NCI-H2196 (cell line): ENCODE data around the gene MRC2.
"Not testable (repeated sequence)": the region's sequence is repeated elsewhere in the genome, so short reads cannot be mapped to it uniquely, and the experiment has no call there.

Source experiments
- DNase-seq: peaks from one replicate; lab custom pipeline; 2025; ENCODE audit not compliant: unreplicated experiment; lab: John Stamatoyannopoulos, UW

Gene MRC2

DNA sequence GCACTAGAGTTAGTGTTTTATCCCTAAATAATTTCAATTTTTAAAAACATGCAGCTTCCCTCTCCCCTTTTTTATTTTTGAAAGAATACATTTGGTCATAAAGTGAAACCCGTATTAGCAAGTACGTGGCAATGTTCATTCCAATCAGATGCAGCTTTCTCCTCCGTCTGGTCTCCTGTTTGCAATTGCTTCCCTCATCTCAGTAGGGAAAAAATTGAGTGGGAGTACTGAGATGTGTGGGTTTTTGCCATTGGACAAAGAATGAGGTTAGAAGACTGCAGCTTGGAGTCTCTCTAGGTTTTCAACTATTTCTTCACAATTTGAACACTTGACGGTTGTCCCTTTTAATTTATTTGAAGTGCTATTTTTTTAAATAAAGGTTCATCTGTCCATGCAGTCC lies 14.4 kb upstream of the MRC2 start:
- not testable (repeated sequence) for DNase-seq

DNA sequence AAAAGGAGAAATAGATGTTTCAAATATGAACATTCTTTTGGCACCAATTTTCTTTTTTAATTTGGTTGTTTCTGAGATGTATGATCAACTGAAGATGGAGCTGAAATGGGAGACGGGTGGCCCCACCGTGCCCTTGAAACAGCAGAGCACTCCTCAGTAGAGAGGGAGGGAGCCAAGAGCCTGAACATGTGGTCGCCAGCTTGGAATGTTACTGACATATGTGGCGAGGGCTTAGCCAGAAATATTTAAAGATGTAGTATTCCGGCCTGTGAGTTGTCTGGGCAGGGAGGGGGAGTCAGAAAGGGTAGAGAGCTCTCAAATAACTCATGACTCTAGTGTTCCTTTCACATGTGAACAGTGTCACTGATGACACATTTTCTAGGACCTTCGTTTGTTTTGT lies 13.3 kb upstream of the MRC2 start:
- no peak for DNase-seq

DNA sequence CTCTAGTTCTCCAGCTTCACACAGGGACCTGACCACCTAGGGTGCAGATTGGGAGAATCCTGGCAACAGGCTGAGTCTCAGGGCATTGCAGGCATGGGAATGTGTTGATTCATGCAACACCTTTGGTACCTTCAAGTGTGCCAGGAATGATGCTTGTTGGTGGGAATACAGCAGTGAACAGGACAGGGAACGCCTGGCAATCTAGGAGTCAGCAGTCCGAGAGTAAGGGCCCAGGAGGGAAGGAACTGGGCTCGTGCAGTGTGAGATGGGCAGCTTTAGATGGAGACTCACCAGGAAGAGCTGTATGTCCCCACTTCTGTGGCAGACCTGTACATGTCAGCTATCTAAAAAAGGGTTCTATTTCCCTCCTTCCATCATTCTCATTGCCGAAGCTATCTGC lies 12.0 kb upstream of the MRC2 start:
- DNase-seq: no peak

DNA sequence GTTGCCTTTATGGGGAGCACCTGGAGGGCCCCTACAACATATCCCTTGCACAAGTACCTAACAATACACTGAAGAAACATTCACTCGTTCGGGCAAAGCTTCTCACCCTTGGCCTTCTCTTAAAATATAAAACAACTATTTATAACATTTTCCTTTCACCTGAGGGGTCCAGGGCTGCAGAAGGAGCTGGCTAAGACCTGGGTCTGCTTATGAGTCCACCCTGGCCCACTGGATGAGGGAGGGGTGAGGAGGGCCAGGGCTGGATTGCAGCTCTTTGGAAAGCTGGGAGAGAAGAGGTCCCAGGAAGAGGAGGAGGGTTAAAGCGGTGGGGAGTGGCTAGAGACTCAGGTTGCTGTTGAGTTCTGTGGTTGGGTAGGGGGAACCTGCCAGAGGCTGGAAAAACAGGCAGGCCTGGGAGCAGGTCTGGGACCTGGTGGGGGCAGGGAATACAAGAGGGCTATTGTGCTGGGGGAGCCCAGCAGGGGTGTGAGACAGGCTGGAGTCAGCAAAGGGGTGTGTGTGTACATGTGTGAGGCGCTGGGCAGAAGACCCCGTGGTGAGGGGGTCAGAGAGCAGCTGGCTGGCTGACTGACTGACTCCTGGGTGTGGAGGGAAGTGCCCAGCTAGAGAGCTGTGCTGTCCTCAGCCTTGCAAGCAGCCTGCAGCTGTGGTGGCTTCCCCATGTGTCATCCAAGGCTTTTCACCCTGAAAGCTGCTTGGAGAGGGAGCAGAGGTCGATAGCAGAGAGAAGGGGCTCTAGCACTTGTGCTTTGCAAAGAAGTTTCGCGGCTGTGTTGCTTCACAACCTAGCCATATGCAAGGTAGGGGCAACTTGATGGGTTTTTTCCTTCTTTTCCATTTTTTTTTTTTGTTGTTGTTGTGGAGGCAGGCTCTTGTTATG lies 10.2 kb upstream of the MRC2 start:
- DNase-seq: no peak

DNA sequence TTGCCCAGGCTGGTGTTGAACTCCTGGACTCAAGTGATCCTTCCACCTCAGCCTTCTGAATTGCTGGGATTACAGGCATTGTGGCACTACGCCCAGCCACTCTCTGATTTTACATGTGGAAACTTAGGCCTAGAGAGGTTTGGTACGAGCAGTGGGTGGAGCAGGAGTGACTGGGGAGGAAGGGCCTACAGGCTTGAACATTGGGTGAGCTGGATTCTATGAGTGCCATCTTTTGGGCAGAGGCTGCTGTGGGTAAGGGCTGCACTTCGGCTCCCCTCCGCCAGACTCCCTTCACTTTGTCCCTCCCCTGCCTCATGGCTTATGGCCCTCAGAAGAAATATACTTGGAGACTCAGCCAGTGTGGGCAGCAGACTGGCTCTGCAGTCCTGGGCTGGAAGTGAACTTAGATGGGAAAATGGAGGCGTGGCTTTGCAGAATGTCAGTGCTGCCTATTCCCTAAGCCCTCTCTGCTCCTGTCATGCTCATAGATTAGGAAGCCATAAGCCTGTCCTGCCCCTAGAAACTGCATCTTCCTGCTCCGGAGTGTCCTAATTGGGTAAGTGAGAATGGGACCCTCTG lies 9.5 kb upstream of the MRC2 start:
- DNase-seq: no peak

DNA sequence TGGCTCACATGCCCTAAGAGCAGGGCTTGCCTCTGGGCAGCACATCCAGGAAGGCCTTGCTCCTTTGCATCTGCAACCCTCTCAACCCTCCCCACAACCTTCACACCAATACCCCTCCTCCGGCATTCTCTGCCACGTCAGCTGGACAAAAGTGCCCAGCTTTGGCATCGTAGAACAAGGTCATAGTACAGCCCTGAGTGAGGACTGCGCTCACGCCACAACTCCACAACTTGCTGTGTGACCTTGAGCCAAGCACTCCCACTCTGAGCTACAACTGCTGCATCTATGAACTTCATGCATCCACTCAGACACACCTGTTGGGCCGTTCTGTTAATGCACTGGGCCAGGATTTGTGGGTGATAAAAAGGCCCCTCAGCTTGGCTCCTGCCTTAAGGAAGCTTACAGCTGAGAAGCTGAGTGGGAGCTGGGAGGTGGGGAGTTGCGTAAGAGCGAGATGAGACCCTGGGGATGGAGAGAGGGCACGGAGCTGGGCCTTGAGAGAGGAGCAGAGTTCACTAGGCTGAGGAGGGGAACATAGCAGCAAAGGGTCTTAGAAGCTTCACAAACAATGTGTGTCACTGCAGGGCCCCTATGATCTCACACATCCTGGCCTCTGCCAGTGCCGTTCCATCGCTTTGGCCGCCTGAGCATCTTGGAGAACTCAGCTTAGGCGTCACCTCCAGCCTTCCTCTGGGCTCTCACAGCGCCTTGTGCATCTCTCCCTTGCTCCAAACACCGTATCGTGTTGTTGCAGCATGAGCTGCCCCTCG lies 8.6 kb upstream of the MRC2 start:
- no peak for DNase-seq

DNA sequence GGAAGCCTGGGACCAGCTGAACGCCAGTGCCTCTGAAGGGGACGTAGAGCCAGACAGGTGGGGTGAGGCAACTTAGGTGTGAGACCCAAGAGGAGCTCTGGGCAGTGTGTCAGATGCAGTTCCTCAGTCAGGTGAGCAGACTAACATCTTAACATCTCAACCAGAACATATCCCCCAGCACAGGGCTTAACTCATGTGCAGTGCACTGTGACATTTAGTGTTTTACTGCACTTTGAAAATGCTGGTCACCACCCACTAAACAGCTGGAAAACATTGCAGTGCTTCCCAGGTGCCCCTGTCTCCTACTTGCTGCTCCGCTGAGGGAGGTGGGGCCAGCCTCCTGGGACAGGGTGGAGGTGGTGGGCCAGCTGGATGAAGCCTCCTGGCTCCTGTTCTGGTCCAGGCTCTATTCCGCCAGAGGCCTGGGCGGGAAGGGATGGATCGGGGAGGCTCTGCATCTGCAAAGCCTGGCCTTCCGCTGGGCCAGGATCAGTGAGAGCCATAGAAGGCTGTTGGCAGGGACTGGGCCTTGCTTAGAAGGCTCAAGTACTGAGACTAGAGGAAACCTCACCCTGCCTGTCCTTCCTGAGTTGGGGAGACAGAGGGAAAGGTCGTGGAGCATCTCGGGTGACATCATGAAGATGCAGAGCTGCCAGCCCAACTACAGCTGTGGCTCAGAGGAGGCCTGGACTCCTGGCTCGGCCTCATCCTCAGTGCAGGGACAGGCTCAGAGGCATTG lies 7.9 kb upstream of the MRC2 start:
- DNase-seq: no peak

DNA sequence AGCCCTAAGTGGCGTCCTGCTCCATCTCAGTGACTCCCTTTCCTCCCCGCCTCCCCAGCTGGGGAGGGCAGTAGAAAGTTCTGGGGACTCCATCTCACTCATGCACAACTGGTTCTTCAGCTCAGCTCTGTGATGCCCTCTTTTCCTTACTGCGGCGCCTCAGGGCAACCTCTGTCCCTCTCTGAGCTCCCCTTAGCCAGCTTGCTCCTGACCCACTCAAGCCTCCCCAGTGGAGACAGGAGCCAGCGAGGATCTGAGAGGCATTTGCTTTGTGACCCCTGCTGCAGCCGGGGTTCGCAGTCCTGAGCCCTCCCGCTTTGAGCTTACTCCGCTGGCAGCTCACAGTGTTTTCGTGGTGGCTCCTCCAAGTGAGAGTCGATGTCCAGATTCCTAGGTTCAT lies 6.2 kb upstream of the MRC2 start:
- no peak for DNase-seq

DNA sequence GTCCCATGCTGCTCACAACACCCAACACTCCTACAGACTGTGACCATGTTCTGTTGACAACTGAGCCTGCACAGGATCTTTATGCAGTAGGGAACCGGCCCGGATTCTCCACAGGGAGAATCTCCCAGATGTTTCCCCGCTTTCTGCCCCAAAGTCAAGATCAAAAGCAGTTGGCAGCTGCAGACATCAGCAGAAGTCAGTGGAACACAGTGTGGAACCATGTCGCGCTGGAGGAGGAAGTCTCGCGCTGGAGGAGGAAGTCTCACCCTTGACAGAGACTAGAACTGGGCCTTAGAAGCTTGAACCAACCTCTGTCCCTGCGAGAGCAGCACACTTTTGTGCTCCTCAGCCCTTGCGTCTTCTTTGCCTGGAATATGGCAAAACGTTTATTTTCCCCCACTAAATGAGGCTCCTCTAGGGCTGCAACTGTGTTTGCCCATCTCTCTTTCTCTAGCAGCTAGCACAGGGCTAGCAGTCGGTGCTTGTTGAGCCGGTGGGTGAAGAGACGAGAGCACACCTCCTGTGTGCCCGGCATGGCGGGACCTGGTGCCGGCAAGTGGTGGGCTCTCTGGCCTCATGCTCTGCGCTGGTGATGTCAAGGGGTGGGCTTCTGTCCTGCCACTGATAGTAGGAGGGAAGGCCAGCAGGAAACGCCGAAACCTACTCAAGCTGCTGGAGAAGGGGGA lies 2.1 kb upstream of the MRC2 start:
- DNase-seq: no peak

DNA sequence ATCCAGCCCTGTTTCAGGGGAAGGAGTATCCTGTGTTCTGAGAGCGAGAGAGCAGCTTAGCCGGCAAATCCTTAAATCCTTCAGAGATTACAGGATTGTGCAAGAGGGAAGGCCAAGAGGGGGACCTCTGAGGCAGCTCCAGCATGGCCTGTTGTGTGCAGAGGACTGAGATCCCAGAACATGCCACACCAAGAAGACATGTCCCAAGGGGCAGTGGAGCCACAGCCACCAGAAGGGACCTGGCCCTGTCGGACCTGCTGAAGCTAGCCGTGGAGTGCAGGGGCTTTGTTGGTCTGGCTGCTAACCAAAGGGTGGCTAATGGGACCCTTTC lies 1.6 kb upstream of the MRC2 start:
- DNase-seq: no peak

DNA sequence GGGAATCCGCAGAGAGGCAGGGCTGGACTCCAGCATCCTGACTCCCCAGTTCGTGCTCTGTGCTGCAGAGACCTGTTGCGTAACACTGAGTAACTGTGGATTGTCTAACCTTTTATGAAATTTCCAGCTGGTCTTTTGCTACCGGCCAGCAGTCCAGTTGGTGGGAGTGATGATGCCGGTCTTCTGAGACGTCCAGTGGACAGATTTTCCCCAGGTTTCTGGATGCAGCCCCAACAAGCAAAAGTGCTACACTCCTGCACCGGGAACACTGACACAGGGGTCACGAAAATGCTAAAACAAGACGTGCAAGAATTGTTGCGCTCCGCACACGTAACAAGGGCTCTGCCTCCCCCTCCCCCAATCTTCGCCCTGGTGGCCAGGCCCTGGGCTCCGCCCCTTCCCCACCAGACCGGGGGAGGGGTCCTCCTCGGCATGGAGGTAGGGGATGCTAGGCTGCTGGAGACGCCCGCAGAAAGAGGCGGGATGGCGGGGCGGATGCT lies 701 bp upstream of the MRC2 start:
- DNase-seq: no peak

DNA sequence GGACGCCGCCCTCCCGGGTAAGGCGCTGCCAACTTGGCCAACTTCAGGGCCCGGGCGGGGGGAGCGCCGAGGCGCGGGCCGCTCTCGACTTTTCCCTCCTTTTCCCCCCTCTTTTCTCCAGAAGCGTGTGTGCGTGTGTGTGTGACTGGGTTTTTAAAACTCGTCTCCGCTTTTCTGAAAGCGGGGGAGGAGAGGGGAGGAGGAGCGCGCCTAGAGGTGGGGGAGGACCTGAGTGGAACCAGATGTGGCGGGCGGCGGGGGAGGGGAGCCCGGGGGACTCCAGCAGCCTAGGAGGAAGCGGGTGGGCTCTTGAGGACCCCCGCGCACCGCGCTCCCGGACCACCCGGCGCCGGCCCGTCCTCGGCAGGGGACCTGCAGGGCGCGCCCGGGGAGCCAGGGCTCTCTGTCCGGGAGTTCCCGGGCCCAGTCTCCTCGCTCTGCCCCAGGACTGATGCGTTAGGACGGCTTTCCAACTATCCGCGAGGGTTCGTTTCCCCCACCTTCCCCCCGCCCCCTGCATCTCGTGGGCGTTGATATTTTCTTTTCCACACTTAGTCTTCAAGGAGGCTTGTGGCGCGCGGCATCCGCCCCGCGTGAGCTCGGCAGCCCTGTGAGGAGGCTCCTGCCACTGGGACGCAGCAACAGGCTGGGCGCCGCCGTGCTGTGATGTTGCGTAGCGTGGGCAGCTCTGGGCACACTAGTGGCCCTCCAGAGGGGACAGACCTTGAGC lies 599 bp downstream of the MRC2 start:
- DNase-seq: no peak

DNA sequence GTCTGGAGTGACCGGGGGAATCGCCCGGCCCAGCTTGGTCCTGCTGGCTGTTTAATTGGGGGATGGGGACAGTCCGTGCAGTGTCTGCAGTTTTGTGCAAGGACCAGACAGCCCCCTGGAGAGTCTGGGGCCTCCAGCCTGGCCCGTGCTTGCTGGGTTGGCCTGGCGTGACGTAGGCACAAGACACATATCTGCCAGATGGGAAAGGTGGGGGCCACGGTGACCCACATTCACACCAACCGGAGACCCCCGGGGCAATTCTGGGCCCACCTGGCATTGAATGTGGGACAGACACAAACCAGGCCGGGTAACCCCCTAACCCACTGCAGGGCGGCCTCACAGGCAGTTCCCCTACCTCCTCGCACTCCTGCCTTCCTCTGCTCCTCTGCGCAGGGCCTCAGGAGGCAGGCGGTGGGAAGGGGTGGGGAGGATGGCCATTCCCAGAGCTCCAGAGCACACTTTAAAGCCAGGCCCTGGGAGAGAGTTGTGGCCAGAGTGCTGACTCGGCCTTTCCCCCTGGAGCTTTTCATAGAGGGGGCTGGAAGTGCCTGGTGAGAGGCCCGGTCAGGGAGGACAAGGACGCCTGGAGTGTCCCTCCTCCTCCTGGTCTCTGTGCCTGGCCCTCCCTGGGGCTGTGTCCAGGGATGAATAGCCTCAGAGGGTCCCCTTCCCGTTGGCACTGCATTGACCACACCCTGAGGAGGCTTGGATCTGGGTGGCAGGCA lies 1.5 kb downstream of the MRC2 start:
- no peak for DNase-seq

DNA sequence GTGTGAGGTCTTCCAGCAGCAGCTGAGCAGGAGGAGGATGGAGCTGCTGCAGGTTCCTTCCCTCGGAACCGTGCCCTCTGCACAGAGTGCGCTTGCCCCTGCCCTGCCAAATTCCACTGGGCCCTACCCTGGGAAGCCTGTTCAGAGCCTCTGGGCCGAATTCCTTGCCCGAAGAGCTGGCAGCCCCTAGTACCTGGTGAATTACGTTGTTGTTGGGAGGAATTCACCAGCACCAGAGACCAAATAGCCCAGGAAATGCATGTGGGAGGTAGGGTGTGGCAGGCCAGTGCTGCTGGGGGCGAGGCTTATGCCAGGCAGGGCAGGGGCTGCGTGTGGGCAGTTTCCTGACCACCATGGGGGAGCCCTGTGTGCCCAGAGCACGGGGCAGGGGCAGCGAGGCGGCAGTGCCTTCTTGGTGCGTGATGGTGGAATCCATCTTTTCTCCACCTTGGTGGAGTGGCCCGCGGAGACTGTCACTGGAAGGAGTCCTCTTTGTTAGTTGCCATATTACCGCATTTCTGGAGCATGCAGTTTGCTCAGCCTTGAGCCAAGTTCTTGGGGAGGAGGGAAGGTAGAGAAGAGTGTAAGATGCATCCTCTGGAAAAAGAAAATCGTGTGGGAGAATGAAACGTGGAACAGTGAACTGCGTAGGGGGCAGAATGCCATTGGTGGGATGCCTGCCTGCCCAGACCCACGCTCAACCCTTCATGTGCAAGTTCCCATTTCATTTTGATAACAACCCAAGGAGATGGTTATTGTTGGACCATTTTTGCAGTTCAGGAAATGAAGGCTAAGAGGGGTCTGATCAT lies 2.3 kb downstream of the MRC2 start:
- DNase-seq: no peak

DNA sequence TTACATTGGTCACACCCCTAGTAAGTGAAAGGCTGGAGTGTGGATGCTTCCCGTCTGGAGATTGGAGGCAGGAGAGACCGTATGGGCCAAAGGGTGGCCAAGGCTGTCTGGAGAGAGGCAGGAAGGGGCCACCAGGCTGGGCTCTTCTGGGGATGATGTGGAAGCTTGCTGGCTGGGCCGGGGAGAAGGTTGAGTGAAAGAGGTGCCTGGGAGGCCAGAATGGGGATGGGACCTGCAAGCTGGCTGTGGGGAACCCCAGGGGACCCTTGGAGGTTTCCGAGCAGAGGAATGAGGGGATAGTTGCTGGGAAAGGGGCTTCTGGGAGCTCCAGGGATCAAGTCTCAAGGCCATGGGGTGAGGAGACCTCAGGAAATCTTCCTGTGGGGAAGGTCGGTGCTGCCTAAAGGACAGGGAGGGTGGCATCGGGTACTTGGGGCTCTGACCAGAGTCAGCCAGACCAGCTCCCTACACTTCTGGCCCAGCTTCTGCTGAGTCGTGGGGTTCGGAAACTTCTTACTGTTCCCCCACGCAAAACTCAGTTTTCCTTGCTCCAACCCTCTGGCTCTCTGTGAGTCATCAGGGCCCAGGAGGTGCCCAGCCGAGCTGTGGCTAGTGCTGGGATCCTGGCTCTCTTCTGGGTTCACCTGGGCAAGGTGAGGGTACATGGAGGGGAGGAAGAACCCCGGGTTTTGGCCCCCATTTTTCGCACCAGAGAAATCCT lies 3.1 kb downstream of the MRC2 start:
- no peak for DNase-seq

DNA sequence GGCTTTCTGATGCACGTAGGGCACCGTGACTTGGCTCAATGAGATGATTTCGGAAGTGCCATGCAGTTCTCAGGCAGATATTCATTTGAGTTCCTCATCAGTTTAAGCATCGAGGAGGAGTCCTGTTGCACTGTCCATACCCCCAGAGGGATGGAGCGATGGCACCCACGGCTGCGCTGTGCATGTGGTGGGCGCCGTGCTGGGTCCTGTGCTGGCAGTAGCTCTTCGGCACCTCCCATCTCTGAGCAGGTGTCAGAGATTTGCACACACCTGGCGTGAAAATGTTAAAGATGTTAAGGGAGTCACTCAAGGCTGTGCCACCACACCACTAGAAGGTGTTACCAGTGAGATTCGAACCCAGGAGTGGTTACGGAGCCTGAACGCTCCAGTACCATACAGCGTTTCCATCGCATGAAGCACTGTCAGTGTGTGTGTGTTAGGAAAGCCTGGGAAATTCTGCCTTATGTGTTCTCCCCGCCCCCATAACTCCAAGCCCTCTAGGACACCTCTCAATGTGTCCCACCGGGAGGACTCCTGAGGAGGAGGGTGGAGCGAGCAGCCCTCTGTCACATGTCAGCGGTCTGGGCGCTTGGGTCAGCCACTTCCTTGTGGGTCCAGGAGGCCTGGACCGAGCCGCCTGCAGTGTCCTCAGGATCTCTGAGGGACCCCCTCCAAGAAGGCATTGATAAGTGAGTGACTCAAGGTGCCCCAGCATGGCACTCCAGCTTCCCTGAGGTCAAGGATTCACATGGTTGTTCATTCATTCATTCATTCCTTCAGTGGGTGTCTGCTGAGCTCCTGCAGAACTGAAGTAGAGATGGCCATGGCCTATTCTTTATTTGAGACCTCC lies 3.8 kb downstream of the MRC2 start:
- DNase-seq: no peak
